HG02840 (cell line): ENCODE data around the gene OR13G1.
"Not testable (repeated sequence)": the region's sequence is repeated elsewhere in the genome, so short reads cannot be mapped to it uniquely, and the experiment has no call there.

Experiments used
- ATAC-seq: cut with Tn5 transposase; IDR thresholded peaks from one replicate; pipeline ENCODE4 v1.9.1; 2021; ENCODE audit warnings: mild to moderate bottlenecking, moderate library complexity, moderate number of reproducible peaks; ENCODE audit not compliant: unreplicated experiment, low FRiP score

OR13G1 gene

DNA sequence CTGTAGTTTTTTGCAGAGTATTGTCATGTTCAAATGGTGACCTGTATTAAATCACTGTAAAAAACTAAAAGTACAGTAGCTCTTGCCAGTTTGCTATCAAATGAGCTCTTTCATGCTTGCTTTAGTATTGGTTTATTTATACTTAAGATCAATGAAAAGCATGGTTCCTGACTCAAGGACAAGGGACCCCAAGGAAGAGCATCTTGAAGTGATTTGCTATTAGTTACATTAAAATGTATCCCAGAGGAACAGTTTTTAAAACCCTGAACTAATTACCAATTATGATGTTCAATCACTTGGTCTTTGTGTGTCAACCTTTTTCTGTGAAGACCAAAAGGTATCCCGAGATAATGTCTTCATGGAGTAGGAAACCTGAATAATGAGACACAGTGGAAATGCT is at the start of gene OR13G1:
TSS of gene OR13G1 (minus strand) at position 101 of the 400 bp plus-strand sequence. CDS start 6,698 bp downstream, outside the sequence.
- ATAC-seq = no peak

DNA sequence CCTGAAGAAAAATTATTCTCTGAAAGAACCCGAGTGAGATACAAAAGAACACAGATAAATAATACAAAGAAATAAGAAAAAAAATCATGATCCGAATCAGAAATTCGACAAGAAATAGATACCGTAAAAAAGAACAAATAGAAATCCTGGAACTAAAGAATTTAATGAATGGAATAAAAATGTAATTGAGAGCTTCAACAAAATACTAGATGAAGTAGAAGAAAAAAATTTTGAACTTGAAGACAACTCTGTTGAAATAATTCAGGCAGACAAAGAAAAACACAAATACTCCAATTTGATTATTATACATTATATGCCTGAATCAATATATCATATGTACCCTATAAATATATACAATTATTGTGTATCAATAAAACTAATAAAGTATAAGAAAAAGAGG is 41.7 kb upstream of the OR13G1 start:
- no peak for ATAC-seq

GRCh38 chr1:247716546-247716945 is 37.0 kb upstream of the OR13G1 start, which contains the start of gene OR6F1:
Gene OR6F1 (minus strand): TSS chr1:247716646. CDS start chr1:247712755, 3,891 bp downstream.
- no peak for ATAC-seq

DNA sequence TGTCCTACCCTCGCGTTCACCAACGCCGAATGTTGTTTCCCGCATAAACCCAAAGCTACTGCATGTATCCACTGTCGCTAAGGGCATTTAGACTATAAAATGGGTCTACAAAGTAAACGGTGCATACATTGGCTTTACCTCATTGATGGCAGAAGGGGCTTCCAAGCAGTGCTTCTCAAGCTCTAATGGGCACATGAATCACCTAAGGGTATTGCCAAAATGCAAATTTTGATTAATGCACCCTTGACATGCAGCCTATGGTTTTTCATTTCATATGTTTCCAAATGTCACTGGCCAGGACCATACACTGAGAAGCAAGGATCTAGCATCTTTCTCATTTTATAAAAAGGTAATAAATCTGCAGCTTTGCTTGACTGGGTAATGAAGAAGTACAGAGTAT is 34.2 kb upstream of the OR13G1 start:
- no peak for ATAC-seq

GRCh38 chr1:247710681-247711080 is 31.1 kb upstream of the OR13G1 start:
- ATAC-seq = not testable (repeated sequence)

GRCh38 chr1:247701338-247701737 is 21.8 kb upstream of the OR13G1 start:
- no peak for ATAC-seq

- no peak for ATAC-seq
Measured at GRCh38 chr1:247681288-247681897, 1.9 kb upstream of the OR13G1 start.

GRCh38 chr1:247680171-247680570 is 632 bp upstream of the OR13G1 start:
- ATAC-seq = no peak

DNA sequence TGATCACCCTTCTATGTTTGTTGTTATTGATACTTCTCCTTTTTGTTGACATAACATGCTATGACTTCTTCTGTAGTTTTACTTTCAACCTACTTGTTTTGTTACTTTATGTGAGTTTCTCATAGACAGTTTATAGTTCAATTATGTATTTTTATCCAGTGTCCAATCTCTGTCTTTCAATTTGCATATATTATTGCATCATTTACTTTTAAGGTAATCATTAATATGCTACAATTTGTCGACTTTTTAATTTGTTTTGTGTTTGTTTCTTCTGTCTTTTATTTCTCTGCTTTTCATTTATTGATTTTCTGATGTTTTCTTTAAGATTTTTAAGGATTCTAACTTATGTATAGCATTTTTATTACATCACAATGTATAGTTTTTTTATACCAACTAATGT is 10.3 kb downstream of the OR13G1 start:
- ATAC-seq = no peak

- ATAC-seq = no peak
Measured at GRCh38 chr1:247656221-247656875, 23.2 kb downstream of the OR13G1 start.

DNA sequence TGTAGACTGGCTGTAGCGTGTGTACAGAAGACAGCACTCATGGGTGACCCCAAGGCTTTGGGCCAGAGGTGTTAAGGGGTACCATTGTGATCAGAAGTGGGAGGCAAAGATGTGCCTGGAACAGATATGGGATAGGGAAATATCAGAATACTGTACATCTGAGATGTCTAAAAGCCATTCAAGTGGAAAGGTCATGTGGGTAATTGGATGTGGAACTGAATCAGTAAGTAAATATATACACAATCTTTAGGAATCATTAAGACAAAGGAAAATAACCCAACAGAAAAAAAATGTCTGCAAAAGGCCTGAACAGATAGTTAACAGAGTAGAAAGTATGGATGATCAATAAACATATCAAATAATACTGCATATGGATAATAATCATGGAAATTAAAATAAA is 26.5 kb downstream of the OR13G1 start:
- ATAC-seq = no peak

GRCh38 chr1:247647864-247648263 is 31.7 kb downstream of the OR13G1 start:
- no peak for ATAC-seq

GRCh38 chr1:247646867-247647266 is 32.7 kb downstream of the OR13G1 start:
- ATAC-seq = no peak

DNA sequence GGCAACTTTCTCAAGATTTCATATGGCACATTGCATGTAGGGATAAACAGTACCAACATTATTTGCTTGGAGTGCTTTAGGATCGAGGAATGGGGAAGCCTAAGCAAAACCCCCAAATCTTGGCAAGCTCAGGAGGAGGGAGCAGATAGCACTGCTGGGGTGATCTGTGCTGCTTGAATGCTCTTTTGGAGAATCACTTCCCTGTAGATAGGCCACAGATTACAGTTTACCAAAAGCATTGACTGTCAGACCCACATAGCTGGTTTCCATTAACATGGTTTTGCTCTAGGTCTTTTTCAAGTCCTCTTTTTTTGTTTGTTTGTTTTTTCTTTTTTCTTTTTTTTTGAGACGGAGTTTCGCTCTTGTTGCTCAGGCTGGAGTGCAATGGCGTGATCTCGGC is 36.8 kb downstream of the OR13G1 start:
- no peak for ATAC-seq

DNA sequence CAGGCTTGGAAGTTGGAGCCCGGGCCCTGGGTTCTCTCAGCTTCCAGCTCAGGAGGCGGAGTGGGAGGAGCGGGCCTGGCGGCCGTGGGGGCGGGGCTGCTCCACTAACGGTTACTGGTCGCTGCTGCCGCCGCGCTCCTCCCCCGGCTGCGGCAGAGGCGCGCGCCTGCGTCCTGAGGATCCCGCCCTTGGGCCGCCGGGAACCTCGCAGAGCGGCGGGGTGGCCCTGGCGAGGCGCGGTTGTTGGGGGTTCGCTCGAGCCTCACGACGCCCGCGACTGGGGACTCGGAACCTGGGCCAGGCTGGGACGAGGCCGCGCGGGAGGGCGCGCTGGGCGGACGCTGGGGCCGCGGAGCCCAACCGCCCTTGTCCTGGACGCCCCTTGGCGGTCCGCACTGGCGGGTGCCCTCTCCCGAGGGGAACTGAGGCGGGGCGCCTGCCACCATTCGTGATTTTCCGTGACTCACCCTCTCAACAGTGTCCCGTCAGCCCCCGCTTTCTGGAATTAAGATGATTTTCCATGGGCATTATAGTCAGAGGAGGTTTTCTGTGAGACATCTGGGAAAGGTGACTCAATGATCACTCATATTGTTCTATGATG is 40.1 kb downstream of the OR13G1 start:
- ATAC-seq = no peak

- no peak for ATAC-seq
Measured at GRCh38 chr1:247638781-247639180, 40.8 kb downstream of the OR13G1 start.

DNA sequence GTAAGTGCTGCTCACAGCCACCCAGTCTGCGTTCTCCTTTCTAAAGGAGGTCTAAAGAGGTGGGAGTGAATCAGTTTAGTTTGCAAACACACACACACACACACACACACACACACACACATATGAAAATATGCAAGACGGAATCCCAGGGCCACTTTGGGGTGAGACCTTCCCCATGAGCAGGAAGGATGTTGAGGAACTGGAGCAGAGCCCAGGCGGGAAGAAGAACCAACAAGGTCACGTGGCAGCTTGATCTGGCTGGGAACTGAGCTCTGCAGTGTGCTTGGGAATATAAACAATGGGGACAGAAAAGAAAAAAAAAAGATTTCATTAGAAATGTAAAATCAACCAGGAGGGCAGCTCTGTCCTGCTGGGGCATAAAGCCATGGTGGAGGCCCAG is 41.5 kb downstream of the OR13G1 start:
- no peak for ATAC-seq

GRCh38 chr1:247627951-247628350 is 51.6 kb downstream of the OR13G1 start:
- ATAC-seq = no peak
